Activated CD4-positive, alpha-beta T cell treated with anti-CD3 and anti-CD28 coated beads, Interleukin-2, amount 50 U/mL, for 24 hours (primary cell): Measurements from ENCODE around the gene CFH.
"Not testable (repeated sequence)": the region's sequence is repeated elsewhere in the genome, so short reads cannot be mapped to it uniquely, and the experiment has no call there.

ENCODE experiments used
- DNase-seq, 2 donors: peaks; one replicate each; pipeline ENCODE4 v3.0.0-alpha.2; 2020; ENCODE audit warnings: low read depth in 1 of 2, low spot score in 1 of 2

Gene CFH

GRCh38 chr1:196651637-196652215 lies at the start of gene CFH:
CFH (plus strand) TSS chr1:196652043; CDS start chr1:196652118, 75 bp downstream.
- no peak for DNase-seq

GRCh38 chr1:196603651-196604050 lies 48.2 kb upstream of the CFH start:
- DNase-seq, result no peak

DNA sequence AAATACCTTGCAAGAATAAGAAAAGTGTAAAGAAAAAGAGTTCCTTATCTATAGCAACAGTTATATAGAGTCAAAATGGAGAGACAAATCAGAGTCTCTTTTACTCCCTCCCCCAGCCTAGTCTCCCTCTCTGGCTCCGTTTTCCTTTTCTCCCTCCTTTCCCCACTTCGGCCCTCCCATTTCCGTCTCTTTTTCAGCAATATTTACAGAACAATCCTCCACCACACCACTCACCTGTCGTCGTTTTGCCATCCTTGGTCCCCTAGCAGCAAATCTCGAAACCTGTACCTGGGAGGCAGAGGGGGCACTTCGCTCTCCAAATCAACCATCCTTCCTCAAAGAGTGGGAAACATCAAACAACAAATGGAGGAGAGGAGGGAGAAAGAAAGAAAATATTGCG lies 43.9 kb upstream of the CFH start:
- no peak for DNase-seq

DNA sequence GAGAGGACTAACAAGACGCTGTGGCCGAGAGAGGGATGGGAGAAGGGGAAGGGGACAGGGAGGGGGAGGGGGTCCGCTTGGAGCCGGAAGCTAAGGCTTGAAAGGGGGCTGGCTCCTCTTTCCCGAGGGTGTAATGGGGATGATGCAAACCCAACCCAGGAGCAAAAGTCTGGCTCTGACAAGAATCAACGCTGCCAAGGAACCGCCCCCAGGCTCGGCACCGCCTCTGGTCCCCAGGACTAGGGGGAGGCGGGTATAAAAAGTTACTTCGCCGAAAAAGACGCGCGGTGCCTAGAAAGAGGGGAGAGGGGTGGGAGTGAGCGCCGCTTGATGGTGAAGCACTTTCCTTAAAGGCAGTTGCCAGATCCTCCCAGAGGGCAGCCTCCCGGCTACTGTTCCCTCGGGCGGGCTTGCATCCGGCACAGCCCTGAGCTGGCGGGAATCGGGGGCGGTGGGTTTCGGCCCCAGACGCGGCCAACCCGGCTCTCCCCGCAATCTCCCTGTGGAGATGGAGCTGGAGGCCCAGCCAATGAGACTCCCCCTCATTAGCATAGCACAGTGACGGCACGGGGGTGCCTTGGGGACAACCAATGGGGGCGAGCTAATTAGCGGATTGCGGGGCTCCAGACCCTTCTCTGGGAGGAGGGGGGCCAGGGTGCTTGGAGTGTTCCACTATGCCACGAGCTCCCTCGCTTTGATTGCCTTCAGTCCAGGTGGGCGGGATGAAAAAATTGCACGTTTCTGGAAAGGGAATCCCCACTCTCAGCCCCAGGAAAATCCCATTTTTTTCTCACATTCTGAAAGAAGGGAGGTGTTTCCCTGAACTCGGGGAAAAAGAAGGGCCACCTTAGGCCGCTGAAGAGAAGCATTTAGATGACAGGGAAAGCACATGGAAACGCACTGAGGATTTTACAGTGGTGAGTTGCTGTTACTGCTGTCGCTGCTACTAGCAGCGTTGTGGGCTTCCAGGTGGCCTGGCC lies 43.2 kb upstream of the CFH start, which contains the start of gene KCNT2:
Gene KCNT2, minus strand, starts transcription at position 51 of the 980 bp plus-strand sequence. CDS start 131 bp downstream, outside the sequence.
- DNase-seq, result no peak

- no peak for DNase-seq
These were observed 42.5 kb upstream of the CFH start for GRCh38 chr1:196609370-196609737.

- no peak for DNase-seq
These were observed 40.0 kb upstream of the CFH start for GRCh38 chr1:196611873-196612272.

GRCh38 chr1:196619721-196620120 lies 32.1 kb upstream of the CFH start:
- DNase-seq, result no peak

DNA sequence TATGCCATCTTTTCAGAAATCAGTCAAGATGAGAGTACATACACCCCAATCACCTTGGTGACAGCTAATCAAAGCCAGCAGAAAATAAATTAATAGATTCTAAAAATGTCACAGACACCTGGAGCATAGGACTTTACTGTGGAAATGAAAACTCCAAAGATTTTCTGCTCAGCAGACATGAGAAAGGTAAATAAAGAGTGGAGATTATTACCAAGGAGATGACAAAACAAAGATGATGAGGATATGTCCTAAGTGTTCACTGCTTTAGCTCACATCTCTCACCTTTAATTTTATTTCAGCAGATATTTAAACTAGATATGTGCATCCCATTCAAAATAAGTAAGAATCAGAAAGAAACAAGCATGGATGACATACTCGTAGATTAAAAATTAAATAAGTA lies 28.8 kb upstream of the CFH start:
- no peak for DNase-seq

GRCh38 chr1:196628838-196629237 lies 23.0 kb upstream of the CFH start:
- DNase-seq, result no peak

DNA sequence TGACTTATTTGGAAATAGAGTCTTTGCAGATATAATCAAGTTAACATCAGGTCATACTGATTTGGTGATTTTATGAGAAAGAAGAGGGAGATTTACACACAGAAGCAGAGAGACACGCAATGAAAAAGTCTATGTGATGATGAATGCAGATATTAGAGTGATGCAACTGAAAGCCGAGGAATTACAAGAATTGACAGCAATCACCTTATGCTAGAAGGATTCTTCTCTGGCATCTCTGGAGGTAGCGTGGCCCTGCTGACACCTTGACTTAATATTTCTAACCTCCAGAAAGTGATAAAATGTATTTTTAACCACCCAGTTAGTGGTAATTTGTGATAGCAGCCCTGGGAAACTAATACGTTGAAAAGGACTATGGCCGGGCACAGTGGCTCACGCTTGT lies 14.2 kb upstream of the CFH start:
- no peak for DNase-seq

DNA sequence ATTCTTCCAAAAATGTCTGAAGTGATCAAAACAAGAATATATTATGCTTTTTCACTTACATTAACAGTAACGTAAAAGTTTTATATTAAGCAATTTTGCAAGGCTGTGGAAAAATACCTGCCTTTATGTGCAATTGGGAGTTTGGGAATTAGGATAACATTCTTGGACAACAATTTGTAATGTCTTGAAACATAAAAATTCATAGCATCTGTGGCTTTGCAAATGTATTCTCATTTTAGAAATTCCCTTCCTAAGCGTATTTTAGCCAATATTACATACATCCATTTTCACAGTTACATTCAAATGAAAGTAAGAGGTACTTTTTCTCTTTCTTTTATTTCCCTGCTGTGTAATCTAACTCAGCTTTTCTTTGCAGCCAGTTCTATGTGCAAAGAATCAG lies 13.4 kb upstream of the CFH start:
- no peak for DNase-seq

- not testable (repeated sequence) for DNase-seq
These were observed 12.6 kb upstream of the CFH start for GRCh38 chr1:196639291-196639690.

DNA sequence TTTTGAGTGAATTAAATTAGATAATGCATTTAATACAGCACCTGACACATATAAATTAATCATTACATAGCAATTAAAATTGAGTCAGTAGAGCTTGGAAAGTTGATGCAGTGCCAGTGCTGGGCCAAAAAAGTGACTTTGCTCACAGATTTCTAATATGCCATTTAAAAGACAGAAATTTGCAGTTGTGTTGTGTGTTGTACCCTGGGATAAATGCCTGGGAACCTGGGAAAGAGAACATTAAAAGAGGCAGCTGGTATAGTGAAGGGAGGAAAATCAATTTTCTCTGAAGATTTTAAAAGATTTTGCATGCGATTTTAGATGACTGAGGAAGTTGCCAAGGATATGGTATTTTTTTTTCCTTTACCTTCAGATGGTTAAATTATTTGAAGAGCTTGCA lies 10.9 kb upstream of the CFH start:
- DNase-seq, result no peak

GRCh38 chr1:196649990-196650389 lies 1.9 kb upstream of the CFH start:
- DNase-seq, result no peak

GRCh38 chr1:196650403-196650802 lies 1.4 kb upstream of the CFH start:
- no peak for DNase-seq

DNA sequence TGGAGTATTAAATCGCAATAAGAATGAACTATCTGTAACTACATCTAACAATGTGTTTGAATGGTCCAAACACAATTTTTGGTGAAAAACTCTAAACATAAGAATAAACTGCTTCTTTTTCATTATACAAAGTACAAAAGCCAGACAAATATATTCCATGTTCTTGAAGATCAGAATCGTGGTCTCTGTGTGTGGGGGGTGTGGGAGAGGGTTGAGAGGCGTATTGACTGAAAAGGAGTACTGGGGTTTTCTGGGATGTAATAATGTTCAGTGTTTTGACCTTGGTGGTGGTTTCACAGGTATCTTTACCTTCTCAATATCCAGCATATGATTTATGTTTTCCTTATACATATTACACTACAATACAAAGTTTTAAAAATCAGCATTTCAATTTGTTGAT lies 764 bp upstream of the CFH start:
- no peak for DNase-seq

GRCh38 chr1:196654271-196654670 lies 2.4 kb downstream of the CFH start:
- DNase-seq, result no peak

- no peak for DNase-seq
These were observed 3.2 kb downstream of the CFH start for GRCh38 chr1:196655071-196655470.

DNA sequence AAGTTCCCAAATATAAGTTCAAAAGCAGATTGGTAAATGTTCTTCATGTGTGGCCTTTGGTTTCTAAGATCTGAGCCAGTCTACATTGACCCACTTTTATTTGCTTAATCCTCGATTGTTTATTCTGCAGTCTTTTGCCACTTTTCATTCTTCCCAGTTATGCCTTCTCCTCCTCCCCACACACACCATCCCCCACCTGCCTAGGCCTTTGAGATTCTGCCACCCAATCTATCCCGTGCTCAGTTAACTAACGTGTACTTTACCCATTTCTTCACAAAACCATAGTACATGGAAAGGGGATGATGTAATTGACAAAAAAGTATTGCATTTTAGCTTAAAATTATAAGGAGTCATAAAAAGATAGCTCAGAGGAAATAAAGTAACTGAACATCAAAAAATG lies 3.7 kb downstream of the CFH start:
- DNase-seq, result no peak

- no peak for DNase-seq
These were observed 7.6 kb downstream of the CFH start for GRCh38 chr1:196659471-196659870.

- DNase-seq, result no peak
These were observed 8.4 kb downstream of the CFH start for GRCh38 chr1:196660272-196660671.

DNA sequence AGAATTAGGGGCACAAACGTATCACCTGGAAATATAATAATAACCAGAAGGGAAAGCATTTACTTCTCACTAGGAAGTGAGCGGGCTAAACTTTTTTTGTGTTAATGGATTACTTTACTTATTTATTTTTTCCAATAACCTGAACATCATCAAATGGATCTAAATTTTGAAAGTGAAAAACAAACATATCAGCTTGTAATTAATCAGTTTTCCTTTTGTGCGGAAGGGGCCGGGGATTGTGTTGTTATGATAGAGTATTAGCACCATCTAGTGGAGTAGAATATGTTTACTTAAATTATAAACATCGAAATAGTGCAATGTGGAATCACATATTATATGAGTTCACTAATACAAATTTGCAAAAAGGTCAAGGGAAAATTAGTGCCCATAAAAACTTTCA lies 9.0 kb downstream of the CFH start:
- no peak for DNase-seq

DNA sequence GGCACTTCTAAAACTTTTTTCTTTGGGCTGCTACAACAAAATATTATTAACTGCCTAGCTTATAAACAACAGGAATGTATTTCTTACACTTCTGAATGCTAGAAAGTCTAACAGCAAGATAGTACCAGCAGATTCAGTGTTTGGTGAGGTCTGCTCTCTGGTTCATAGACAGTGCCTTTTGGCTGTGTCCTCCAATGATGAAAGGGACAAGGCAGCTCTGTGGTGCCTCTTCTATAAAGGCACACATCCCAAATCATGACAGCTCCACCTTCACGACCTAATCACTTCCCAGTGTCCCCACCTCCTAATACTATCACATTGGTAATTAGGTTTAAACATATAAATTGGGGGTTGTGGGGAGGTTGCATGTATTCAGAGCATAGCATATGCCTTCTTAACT lies 9.5 kb downstream of the CFH start:
- DNase-seq, result no peak
